Measurements from ENCODE around the gene CMC4. TPM values are rescaled to one million over a fixed set of nuclear protein-coding genes. Genes with fewer than 3 reads are reported as not detected.

CMC4 gene, protein sequence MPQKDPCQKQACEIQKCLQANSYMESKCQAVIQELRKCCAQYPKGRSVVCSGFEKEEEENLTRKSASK
- 19.7 TPM for polyA plus RNA-seq

DNA sequence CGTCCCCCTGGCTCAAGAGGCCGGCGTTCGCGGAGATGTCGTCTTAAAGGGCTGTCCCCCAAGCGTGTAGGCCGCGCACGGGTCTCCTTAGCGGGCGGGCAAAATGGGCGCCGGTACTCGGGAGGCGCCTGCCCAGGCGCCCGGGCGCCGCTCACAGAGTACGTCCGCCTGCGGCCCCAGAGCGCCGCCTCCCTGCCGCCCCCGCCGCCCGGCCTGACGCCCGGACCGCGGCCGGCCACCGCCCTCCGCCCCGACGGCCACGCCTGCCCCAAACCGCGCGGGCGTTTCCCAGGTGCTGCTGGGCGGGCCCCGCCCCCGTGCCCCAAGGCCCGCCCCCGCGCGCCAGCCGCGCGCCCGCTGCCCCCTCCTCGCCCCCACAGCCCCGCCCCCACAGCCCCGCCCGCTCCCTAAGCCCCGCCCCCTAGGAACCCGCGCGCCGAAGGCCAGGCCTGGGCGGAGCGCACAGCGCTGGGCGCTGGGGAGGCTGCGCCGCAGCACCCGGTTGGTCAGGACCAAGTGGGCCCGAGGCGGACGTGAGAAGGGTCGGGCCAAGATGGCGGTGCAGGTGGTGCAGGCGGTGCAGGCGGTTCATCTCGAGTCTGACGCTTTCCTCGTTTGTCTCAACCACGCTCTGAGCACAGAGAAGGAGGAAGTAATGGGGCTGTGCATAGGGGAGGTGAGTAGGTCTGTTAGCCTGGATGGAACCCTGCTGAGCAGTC, at the start of gene CMC4, which contains the start of the genes BRCC3 and MTCP1:
CMC4 (minus strand) TSS at position 162 of the 719 bp plus-strand sequence. CDS start 7,113 bp downstream, outside the sequence.
BRCC3 (plus strand) TSS at position 534 of the 719 bp plus-strand sequence; CDS start at position 554, 20 bp downstream.
MTCP1 (minus strand) TSS at position 162 of the 719 bp plus-strand sequence. CDS start 5,126 bp downstream, outside the sequence.
- peak within 1 kb of the TSS; percentile 87 to 97 (median 96) for H3K4me3 Mint-ChIP-seq
- peak within 1 kb of the TSS; percentile 90 to 98 (median 98) for H3K27ac Mint-ChIP-seq
- H3K27me3 Mint-ChIP-seq: no peaks in the 10 kb centered on the region
- H3K4me1 Mint-ChIP-seq: peaks cover 17 to 31% (median 24%) of the 10 kb centered on the region in 3 donors
- H3K9me3 Mint-ChIP-seq: no peaks in the 10 kb centered on the region
- H3K36me3 Mint-ChIP-seq: peaks cover 4% of the 10 kb centered on the region

DNA sequence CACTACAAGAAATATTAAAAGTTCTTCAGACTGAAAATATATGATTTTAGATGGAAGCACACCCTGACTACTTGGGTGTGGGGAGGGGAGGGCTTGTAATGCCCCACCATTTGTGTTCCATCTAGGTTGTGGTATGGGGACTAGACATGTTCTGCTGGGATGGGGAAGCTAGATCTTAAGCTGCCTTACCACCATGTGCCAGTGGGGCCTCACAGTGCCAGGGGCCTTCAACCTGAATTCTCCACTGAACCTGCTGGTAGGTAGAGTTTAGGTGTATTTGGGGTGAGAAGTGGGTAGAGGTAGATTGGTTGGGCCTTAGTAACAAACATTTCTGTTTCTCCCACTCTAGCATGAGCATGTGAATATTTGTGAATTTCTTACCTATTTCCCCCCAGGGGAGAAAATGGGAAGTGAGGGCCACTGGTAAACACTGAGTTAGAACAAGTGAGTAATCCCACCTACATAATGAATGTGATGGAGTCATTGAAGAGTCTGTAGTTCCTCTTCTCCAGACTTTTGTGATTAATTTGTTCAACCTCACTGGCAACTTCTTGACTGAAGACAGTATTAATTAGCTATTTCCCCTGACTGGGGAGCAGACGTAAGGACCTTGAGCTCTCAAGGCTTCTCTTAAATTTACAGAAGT, 44.4 kb upstream of the CMC4 start:
- Mint-ChIP-seq H3K36me3 (peaks cover 6% of the 10 kb centered on the region), H3K27me3 (no peaks in the 10 kb centered on the region), H3K4me3 (no peak overlapping the region), H3K27ac (no peak overlapping the region), H3K9me3 (peaks cover 0 to 6% (median 5%) of the 10 kb centered on the region in 3 donors), H3K4me1 (no peaks in the 10 kb centered on the region)

DNA sequence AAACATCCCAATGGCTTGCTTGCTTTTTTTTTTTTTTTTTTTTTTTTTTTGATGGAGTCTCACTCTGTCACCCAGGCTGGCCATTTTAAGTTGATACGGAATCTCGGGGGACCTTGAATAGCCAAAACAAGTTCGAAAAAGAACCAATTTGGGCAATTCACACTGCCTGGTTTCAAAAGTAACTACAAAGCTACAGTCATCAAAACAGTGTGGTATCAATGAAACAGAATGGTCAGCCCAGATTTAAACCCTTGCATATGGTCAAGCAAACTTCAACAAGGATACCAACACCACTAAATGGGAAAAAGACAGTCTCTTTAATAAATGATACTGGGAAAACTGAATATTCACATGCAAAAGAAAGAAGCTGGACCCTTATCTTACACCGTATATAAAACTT, 42.2 kb upstream of the CMC4 start:
- Mint-ChIP-seq H3K27me3 (no peaks in the 10 kb centered on the region), H3K36me3 (peaks cover 3% of the 10 kb centered on the region), H3K27ac (no peak overlapping the region), H3K4me1 (no peaks in the 10 kb centered on the region), H3K9me3 (peaks cover 0 to 5% (median 4%) of the 10 kb centered on the region in 3 donors), H3K4me3 (no peak overlapping the region)

DNA sequence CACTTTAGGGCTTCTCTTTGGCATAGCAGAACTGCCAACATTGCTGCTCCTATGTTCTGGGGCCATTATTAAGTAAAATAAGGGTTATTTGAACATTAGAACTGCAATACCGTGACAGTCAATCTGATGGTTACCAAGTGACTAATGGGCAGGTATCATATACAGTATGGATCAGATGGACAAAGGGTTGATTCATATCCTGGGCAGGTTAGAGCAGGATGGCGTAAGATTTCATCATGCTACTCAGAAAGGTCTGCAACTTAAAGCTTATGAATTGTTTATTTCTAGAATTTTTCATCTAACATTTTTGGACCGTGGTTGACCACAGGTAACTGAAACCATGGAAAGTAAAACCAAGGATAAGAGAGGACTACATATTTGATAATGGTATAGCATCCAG, 41.2 kb upstream of the CMC4 start:
- H3K4me1 Mint-ChIP-seq: peaks cover 0 to 1% (median 0%) of the 10 kb centered on the region in 3 donors
- H3K27me3 Mint-ChIP-seq: no peaks in the 10 kb centered on the region
- peaks cover 3% of the 10 kb centered on the region for H3K36me3 Mint-ChIP-seq
- H3K27ac Mint-ChIP-seq: no peak overlapping the region
- peaks cover 0 to 5% (median 4%) of the 10 kb centered on the region in 3 donors for H3K9me3 Mint-ChIP-seq
- no peak overlapping the region for H3K4me3 Mint-ChIP-seq

DNA sequence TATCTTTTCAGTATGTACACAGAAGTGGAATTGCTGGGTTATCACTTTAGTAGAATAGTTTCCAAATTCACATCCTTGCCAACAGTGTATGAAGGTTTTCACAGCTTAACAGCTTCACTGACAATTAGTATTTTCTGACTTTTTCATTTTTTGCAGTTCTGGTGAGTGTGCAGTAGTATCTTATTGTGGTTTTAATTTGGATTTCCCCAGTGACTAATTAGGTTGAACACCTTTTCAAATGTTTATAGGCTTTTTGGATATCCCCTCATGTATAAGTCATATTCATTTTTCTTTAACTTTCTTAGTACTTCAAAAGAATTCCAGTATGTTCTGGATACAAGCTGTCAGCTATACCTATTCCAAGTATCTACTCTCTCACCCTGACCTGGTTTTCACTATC, 37.5 kb upstream of the CMC4 start:
- H3K36me3 Mint-ChIP-seq: peaks cover 5% of the 10 kb centered on the region
- peaks cover 0 to 4% (median 0%) of the 10 kb centered on the region in 3 donors for H3K4me1 Mint-ChIP-seq
- H3K27me3 Mint-ChIP-seq: no peaks in the 10 kb centered on the region
- no peak overlapping the region for H3K27ac Mint-ChIP-seq
- H3K4me3 Mint-ChIP-seq: peak overlapping the region in 1 of 4 donors; percentile 6
- H3K9me3 Mint-ChIP-seq: no peaks in the 10 kb centered on the region

DNA sequence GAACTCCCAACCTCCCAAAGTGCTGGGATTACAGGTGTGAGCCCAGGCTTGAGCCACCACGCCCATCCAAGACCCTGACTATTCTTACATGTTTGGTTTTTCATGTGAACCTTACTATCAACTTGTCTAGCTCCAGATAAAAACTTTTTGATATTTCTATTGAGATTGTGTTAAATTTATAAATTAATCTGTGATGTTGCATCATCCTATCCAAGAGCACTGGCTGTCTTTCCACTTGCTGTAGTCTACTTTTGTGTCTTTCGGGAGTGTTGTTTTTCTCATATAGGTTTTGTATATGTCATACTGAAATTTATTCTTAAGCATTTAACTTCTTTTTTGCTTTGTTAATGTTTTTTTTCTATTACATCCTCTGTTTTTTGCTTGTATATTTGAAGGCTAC, 35.0 kb upstream of the CMC4 start:
- Mint-ChIP-seq H3K36me3 (peaks cover 5% of the 10 kb centered on the region), H3K4me3 (no peak overlapping the region), H3K27ac (no peak overlapping the region), H3K27me3 (no peaks in the 10 kb centered on the region), H3K9me3 (no peaks in the 10 kb centered on the region), H3K4me1 (peaks cover 0 to 4% (median 0%) of the 10 kb centered on the region in 3 donors)

DNA sequence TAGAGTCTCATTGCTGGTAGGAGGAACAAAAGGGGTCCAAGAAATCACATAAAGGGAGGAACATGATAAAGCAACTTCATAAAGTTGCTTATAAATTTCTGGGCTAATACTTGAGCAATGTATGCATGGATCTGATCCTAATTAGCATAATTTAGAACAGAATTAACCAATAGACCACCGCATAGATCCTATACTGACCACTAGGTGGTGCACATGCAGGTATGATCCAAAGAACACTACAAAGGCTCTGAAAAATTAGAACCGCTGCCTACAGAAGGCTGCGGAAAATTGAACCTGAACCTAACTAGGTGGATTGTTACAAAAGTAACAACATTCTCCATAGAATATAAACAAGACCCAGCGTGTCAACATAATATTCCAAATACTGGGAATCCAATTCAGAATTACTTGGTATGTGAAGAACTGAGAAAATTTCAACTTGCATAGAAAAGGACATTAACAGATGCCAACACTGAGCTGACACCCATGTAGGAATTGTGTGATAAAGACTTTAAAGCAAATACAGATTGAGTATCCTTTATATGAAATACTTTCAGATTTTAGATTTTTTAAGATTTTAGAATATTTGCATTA, 23.6 kb upstream of the CMC4 start:
- Mint-ChIP-seq H3K4me3 (no peak overlapping the region), H3K27me3 (no peaks in the 10 kb centered on the region), H3K36me3 (no peaks in the 10 kb centered on the region), H3K4me1 (peaks cover 0 to 3% (median 0%) of the 10 kb centered on the region in 3 donors), H3K9me3 (no peaks in the 10 kb centered on the region), H3K27ac (no peak overlapping the region)

DNA sequence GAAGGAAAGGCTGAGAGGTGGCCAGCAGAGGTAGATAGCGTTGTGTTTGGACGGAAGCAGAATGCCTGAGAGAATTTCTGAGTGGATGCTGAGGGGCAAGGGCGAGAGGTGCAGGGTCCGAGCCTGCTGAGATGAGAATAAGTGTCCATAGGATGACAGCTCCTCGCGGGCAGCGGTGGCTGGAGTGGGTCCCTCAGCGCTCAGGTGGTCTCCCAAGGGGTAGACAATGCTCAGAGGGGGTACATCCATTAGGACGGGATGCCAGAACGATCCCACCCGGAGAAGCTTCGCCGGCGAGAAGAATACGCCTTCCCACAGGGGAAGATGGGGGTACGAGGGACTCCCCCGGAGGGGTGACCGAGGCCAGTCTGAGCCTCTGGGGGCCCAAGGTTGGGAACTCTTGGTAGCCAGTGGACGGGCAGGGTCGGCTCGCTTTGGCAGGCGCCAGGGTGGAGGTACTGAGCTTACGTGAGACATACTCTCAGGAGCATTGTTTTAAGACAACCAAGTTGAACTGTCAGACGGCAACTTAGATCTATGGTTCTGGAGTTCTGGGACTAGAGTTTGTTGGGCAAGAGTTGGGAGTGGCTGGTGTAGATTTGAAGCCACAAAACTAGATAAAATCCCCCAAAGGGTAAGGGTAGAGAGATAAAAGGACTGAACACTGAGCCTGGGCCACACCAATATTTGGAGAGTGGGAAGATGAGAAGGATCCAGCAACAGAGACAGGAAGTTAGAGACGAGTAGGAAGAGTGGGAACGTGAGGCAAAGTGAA, 16.2 kb upstream of the CMC4 start:
- Mint-ChIP-seq H3K4me3 (no peak overlapping the region), H3K27ac (peak overlapping the region in 1 of 3 donors; percentile 29), H3K27me3 (no peaks in the 10 kb centered on the region), H3K4me1 (no peaks in the 10 kb centered on the region), H3K9me3 (no peaks in the 10 kb centered on the region), H3K36me3 (peaks cover 2% of the 10 kb centered on the region)

DNA sequence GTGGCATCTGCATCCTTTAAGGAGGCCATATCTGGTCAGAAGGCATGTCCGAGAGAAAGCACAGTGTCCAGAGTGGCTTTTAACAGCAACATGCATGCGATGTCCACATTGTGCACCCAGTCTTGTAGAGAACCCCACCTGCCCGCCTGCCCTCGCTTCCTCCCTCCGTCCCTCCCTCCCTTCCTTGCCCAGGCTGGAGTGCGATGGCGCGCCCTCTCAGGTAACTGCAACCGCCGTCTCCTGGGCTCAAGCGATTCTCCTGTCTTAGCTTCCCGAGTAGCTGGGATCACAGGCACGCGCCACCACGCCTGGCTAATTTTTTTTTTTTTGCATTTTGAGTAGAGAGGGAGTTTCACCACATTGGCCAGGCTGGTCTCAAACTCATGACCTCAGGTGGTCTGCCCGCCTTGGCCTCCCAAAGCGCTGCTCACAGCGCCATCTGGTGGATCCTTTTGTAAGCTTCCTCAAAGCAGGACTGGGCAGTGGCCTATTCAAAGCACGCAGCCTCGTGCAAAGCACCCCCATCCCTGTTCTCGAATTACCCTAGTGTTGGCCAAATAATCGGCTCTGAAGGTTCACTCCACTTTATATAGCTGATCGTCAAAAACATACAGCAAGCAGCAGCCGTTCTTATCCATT, 15.4 kb upstream of the CMC4 start:
- Mint-ChIP-seq H3K4me3 (no peak overlapping the region), H3K27me3 (no peaks in the 10 kb centered on the region), H3K9me3 (no peaks in the 10 kb centered on the region), H3K4me1 (no peaks in the 10 kb centered on the region), H3K27ac (no peak overlapping the region), H3K36me3 (peaks cover 2% of the 10 kb centered on the region)

DNA sequence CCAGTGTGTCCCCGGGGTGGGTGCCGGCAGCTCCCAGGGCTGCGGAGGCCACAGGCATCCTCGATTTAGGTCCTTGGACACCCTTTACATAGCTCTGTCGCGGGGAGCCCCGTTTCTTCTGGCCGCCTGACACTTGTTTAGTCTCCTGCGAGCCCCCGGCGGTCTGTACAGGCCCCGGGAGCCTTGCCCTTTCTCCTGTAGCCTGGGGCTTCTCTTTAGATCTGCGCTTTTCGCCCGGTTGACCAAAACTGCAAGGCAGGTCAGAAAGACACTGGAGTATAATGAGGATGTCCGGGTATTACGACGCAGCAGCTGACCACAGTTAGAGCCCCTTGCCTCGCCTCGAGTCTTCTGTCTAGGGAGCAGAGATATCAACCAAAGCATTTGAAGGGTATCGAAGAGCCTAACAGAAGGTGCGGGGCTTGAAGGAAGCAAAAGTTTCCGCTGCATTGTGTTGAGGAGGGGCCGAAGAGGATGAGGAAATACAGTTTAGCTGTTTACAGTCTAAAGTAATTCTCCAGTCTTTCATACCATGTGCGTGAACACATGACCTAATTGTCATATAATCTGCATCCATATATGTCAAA, 851 bp upstream of the CMC4 start:
- H3K36me3 Mint-ChIP-seq: peaks cover 4% of the 10 kb centered on the region

DNA sequence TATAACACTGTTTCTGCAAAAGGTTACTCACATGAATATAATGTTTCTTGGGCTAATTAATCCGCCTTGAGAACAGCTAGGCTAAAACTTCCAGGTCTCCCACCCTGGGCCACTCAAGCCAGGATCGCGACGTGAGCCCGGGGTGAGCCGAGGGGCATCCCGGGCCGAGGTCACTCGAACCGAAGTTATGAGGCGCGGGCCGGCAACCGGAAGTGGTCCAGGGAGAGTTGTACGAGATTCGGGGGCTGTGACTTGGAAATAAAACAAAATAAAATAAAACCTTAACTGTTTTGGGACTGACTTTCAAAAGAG, 317 bp downstream of the CMC4 start:
- Mint-ChIP-seq H3K36me3 (peaks cover 4% of the 10 kb centered on the region), H3K9me3 (no peaks in the 10 kb centered on the region), H3K4me3 (peak overlapping the region; percentile 83 to 97 (median 93)), H3K27ac (peak overlapping the region; percentile 71 to 98 (median 90)), H3K27me3 (no peaks in the 10 kb centered on the region), H3K4me1 (peaks cover 17 to 31% (median 24%) of the 10 kb centered on the region in 3 donors)

More for the DNA sequence above, 851 bp upstream of the CMC4 start:
- peaks cover 17 to 31% (median 24%) of the 10 kb centered on the region in 3 donors for H3K4me1 Mint-ChIP-seq
- H3K4me3 Mint-ChIP-seq: peak overlapping the region; percentile 87 to 97 (median 96)
- no peaks in the 10 kb centered on the region for H3K9me3 Mint-ChIP-seq
- H3K27me3 Mint-ChIP-seq: no peaks in the 10 kb centered on the region
- H3K27ac Mint-ChIP-seq: peak overlapping the region; percentile 88 to 98 (median 98)

DNA sequence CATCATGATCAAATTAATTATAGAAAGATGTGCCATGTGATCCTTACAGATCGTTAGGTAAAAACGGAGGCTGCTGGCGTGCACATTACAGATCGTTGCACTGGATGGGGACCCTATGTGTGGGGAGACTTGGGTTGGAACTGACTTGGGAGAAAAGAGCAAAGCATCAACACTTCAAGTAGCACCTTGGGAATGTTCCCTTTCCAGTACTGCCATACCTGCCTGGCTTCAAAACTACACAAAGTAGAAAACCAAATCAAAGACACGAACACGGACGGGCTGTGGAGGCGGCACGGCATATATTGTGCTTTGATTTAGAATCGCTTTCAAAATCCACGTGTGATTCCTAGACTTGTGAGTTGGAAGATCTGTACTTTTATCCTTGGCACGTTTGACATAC, 898 bp downstream of the CMC4 start:
- H3K27me3 Mint-ChIP-seq: no peaks in the 10 kb centered on the region
- peaks cover 2% of the 10 kb centered on the region for H3K36me3 Mint-ChIP-seq
- peak overlapping the region; percentile 83 to 97 (median 93) for H3K4me3 Mint-ChIP-seq
- H3K27ac Mint-ChIP-seq: peak overlapping the region in 1 of 3 donors; percentile 71
- H3K4me1 Mint-ChIP-seq: peaks cover 15 to 31% (median 20%) of the 10 kb centered on the region in 3 donors
- H3K9me3 Mint-ChIP-seq: no peaks in the 10 kb centered on the region

DNA sequence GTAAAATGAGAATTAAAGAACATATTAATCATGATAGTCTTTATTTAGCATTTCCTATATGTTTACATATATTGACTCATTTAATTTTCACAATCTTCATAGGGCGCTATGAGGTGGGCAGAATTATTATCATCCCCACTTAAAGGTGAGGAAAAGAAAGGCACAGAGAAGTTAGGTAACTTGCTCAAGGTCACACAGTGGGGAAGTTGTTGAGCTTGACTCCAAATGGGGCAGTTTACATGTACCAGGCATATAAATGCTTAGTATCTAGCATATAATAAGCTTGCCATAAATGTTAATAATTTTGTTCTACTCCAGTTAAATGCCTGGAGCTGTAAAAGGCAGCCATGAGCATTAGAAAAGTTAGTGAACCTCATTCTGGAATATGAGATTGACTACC, 1.5 kb downstream of the CMC4 start:
- no peaks in the 10 kb centered on the region for H3K9me3 Mint-ChIP-seq
- H3K36me3 Mint-ChIP-seq: peaks cover 1% of the 10 kb centered on the region
- H3K4me3 Mint-ChIP-seq: peak overlapping the region in 3 of 4 donors; percentile 92 to 97 (median 94)
- H3K27me3 Mint-ChIP-seq: no peaks in the 10 kb centered on the region
- H3K4me1 Mint-ChIP-seq: peaks cover 15 to 31% (median 20%) of the 10 kb centered on the region in 3 donors
- peak overlapping the region in 1 of 3 donors; percentile 71 for H3K27ac Mint-ChIP-seq

DNA sequence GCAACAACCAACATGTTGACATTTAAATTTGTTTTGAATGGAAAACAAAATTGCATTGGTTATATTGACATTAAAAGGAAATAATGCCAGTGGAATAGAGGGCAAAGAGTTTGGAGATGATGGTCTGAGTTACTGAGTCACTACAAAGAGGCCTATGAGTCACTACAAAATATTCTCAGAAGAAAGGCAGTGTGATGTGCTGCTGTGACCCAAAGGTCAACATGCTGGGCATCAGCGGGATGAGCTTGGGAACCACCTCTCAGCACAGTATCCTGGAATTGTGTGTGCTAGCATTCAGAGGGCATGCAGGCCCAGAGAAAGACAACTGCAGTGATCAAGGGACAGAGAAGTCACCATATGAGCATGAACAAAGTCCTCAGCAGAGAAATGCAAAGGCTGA, 2.8 kb downstream of the CMC4 start:
- Mint-ChIP-seq H3K4me1 (peaks cover 10 to 22% (median 11%) of the 10 kb centered on the region in 3 donors), H3K4me3 (peak overlapping the region in 1 of 4 donors; percentile 97), H3K36me3 (peaks cover 1% of the 10 kb centered on the region), H3K9me3 (no peaks in the 10 kb centered on the region), H3K27ac (no peak overlapping the region), H3K27me3 (no peaks in the 10 kb centered on the region)
